ENCODE data around the gene RGS6. TPM values are rescaled to one million over a fixed set of nuclear protein-coding genes. Genes with fewer than 3 reads are reported as not detected.

The RGS6 gene
- total and polyA plus RNA-seq, 2 of the 4 experiments (the other 2 are of a cell fraction), result not detected

DNA sequence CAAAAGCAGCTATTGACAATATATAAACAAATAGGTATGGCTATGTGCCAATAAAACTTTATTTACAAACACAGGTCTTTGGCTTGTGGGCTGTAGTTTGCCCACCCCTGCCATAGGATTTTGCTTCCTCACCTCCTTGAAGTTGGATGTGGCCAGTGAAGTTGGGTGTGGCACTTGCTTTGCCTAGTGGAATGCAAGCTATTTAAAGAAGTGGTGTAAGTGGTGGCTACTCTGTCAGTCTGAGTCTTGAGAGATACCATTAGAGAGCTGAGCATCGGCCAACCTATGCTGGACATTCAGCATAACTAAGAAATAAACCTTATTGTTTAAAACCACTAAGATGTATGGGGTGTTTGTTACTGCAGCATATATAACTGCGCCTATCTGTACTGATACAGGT lies 321.3 kb downstream of the RGS6 start:
- Histone ChIP-seq H3K56ac (ENCODE audit: extremely low read depth, insufficient read depth, low read length) (no peak overlapping the region), H3K79me1 (ENCODE audit: low read depth in 1 of 2, low read length in 2 of 2) (no peaks in the 10 kb centered on the region), H2AFZ (replicated peaks; ENCODE audit: low read length, poor library complexity) (no peak overlapping the region), H3K27ac (ENCODE audit: insufficient read depth, low read length) (no peak overlapping the region), H3K14ac (replicated peaks; ENCODE audit: low read depth, low read length) (no peak overlapping the region), H3K4me2 (ENCODE audit: low read depth, low read length) (no peak overlapping the region), H2AK9ac (replicated peaks; ENCODE audit: low read depth, low read length, poor library complexity) (no peak overlapping the region), H3K9me3 (ENCODE audit: control insufficient read depth, insufficient read depth, low read length) (peaks cover 5% of the 10 kb centered on the region; the same call in 1 of the 2 replicates), H3K27me3 (ENCODE audit: control insufficient read depth, insufficient read depth, low read length) (no peaks in the 10 kb centered on the region), H4K8ac (ENCODE audit: low read depth in 2 of 2, low read length in 2 of 2) (no peak overlapping the region), H2AK5ac (ENCODE audit: low read depth, low read length) (no peak overlapping the region), H3K18ac (ENCODE audit: low read depth, low read length) (no peak overlapping the region), H3K36me3 (ENCODE audit: control insufficient read depth, insufficient read depth, low read length) (no peaks in the 10 kb centered on the region), H4K20me1 (ENCODE audit: insufficient read depth, low read length) (no peaks in the 10 kb centered on the region), H3K4ac (ENCODE audit: low read depth, low read length) (no peak overlapping the region), H2BK20ac (ENCODE audit: low read depth, low read length) (no peak overlapping the region), H3K23ac (ENCODE audit: low read depth, low read length) (no peak overlapping the region), H3K9ac (ENCODE audit: low read depth, low read length) (no peak overlapping the region), H4K91ac (ENCODE audit: insufficient read depth, low read depth, low read length) (no peak overlapping the region), H2BK120ac (ENCODE audit: low read depth, low read length) (no peak overlapping the region), H2BK5ac (ENCODE audit: low read depth, low read length, poor library complexity, severe bottlenecking) (no peak overlapping the region), H3K4me1 (ENCODE audit: control insufficient read depth, insufficient read depth, low read length) (no peaks in the 10 kb centered on the region), H3K9me1 (ENCODE audit: insufficient read depth, low read length) (no peaks in the 10 kb centered on the region), H4K5ac (ENCODE audit: low read depth, low read length) (no peak overlapping the region), H3K4me3 (ENCODE audit: insufficient read depth, low read depth, low read length) (no peak overlapping the region), H2BK15ac (ENCODE audit: low read depth, low read length) (no peak overlapping the region)
- POLR2A ChIA-PET (ENCODE audit: unreplicated experiment), result no interaction called here
- intact Hi-C loops (cut with micrococcal nuclease), result no loop called here
- no peak for DNase-seq
- dilution Hi-C loops (cut with HindIII; ENCODE audit: low sequenced_read_pairs, unreplicated experiment), result no loop called here
- CTCF ChIA-PET, result no interaction called here
- in situ Hi-C loops (cut with MboI; ENCODE audit: low sequenced_read_pairs), result no loop called here
- no peak for ATAC-seq (ENCODE audit: low read depth)
- WGBS, 2 experiments (ENCODE audit: extremely low coverage in 2 of 2, insufficient read length in 1 of 2), result no CpG with 5 or more reads among the region's 2 CpGs
- TF ChIP-seq, protein P1, sequence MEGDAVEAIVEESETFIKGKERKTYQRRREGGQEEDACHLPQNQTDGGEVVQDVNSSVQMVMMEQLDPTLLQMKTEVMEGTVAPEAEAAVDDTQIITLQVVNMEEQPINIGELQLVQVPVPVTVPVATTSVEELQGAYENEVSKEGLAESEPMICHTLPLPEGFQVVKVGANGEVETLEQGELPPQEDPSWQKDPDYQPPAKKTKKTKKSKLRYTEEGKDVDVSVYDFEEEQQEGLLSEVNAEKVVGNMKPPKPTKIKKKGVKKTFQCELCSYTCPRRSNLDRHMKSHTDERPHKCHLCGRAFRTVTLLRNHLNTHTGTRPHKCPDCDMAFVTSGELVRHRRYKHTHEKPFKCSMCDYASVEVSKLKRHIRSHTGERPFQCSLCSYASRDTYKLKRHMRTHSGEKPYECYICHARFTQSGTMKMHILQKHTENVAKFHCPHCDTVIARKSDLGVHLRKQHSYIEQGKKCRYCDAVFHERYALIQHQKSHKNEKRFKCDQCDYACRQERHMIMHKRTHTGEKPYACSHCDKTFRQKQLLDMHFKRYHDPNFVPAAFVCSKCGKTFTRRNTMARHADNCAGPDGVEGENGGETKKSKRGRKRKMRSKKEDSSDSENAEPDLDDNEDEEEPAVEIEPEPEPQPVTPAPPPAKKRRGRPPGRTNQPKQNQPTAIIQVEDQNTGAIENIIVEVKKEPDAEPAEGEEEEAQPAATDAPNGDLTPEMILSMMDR (conservative IDR thresholded peaks at IDR 0.05; ENCODE audit: low read depth, low read length), result no peak
- TF ChIP-seq RAD21 (IDR thresholded peaks at IDR 0.05; ENCODE audit: low read length) (no peak), MAFK (IDR thresholded peaks at IDR 0.05; ENCODE audit: low read depth, low read length) (no peak), MXI1 (IDR thresholded peaks at IDR 0.05; ENCODE audit: borderline replicate concordance, low read depth, low read length) (no peak), MAZ (IDR thresholded peaks at IDR 0.05; ENCODE audit: borderline replicate concordance, low read depth, low read length) (no peak), RFX5 (IDR thresholded peaks at IDR 0.05; ENCODE audit: low read depth, low read length) (no peak), NFE2L2 (IDR thresholded peaks at IDR 0.05; ENCODE audit: low read depth, low read length) (no peak), CEBPB (IDR thresholded peaks at IDR 0.05; ENCODE audit: low read depth, low read length) (no peak), CHD1 (IDR thresholded peaks at IDR 0.05; ENCODE audit: low read depth, low read length) (no peak), RCOR1 (IDR thresholded peaks at IDR 0.05; ENCODE audit: insufficient replicate concordance, low read length) (no peak), BHLHE40 (IDR thresholded peaks at IDR 0.05; ENCODE audit: low read depth, low read length) (no peak), POLR2A (IDR thresholded peaks at IDR 0.05; ENCODE audit: low read depth, low read length) (no peak), SMC3 (IDR thresholded peaks at IDR 0.05; ENCODE audit: low read depth, low read length) (no peak), FOS (IDR thresholded peaks at IDR 0.05; ENCODE audit: low read depth, low read length) (no peak)
- TF ChIP-seq, protein P2, sequence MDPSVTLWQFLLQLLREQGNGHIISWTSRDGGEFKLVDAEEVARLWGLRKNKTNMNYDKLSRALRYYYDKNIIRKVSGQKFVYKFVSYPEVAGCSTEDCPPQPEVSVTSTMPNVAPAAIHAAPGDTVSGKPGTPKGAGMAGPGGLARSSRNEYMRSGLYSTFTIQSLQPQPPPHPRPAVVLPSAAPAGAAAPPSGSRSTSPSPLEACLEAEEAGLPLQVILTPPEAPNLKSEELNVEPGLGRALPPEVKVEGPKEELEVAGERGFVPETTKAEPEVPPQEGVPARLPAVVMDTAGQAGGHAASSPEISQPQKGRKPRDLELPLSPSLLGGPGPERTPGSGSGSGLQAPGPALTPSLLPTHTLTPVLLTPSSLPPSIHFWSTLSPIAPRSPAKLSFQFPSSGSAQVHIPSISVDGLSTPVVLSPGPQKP (IDR thresholded peaks at IDR 0.05; ENCODE audit: borderline replicate concordance, low read depth, low read length), result no peak
- TF ChIP-seq, protein P3, sequence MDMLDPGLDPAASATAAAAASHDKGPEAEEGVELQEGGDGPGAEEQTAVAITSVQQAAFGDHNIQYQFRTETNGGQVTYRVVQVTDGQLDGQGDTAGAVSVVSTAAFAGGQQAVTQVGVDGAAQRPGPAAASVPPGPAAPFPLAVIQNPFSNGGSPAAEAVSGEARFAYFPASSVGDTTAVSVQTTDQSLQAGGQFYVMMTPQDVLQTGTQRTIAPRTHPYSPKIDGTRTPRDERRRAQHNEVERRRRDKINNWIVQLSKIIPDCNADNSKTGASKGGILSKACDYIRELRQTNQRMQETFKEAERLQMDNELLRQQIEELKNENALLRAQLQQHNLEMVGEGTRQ (IDR thresholded peaks at IDR 0.05; ENCODE audit: low read depth, low read length), result no peak
- BruUV-seq (replicated peaks), result no TSS peak
